ENCODE results near the gene HEATR5A.
"Not testable (repeated sequence)": the region's sequence is repeated elsewhere in the genome, so short reads cannot be mapped to it uniquely, and the experiment has no call there.

The HEATR5A gene

GRCh38 chr14:31280132-31280870 lies 140.0 kb downstream of the HEATR5A start:
- no peak for DNase-seq

GRCh38 chr14:31278883-31279282 lies 141.5 kb downstream of the HEATR5A start:
- DNase-seq = no peak

- no peak for DNase-seq
These were observed 143.3 kb downstream of the HEATR5A start for GRCh38 chr14:31277085-31277484.

GRCh38 chr14:31276417-31276816 lies 143.9 kb downstream of the HEATR5A start:
- not testable (repeated sequence) for DNase-seq

- DNase-seq = no peak
These were observed 144.6 kb downstream of the HEATR5A start for GRCh38 chr14:31275731-31276130.

GRCh38 chr14:31271648-31272047 lies 148.7 kb downstream of the HEATR5A start:
- no peak for DNase-seq

- DNase-seq = no peak
These were observed 150.1 kb downstream of the HEATR5A start for GRCh38 chr14:31270196-31270772.

GRCh38 chr14:31269634-31270195 lies 150.6 kb downstream of the HEATR5A start:
- no peak for DNase-seq

- no peak for DNase-seq
These were observed 152.1 kb downstream of the HEATR5A start for GRCh38 chr14:31268216-31268615.

- no peak for DNase-seq
These were observed 153.7 kb downstream of the HEATR5A start for GRCh38 chr14:31266437-31267331.

- DNase-seq = no peak
These were observed 154.5 kb downstream of the HEATR5A start for GRCh38 chr14:31265701-31266398.

GRCh38 chr14:31263485-31264133 lies 156.7 kb downstream of the HEATR5A start:
- DNase-seq = no peak

- no peak for DNase-seq
These were observed 158.3 kb downstream of the HEATR5A start for GRCh38 chr14:31261859-31262731.

GRCh38 chr14:31261523-31261858 lies 158.9 kb downstream of the HEATR5A start:
- DNase-seq = no peak

GRCh38 chr14:31259040-31259435 lies 161.3 kb downstream of the HEATR5A start:
- not testable (repeated sequence) for DNase-seq

- no peak for DNase-seq
These were observed 161.8 kb downstream of the HEATR5A start for GRCh38 chr14:31258427-31259039.

- DNase-seq = not testable (repeated sequence)
These were observed 162.6 kb downstream of the HEATR5A start for GRCh38 chr14:31257554-31258426.

- DNase-seq = no peak
These were observed 163.2 kb downstream of the HEATR5A start for GRCh38 chr14:31257244-31257553.

GRCh38 chr14:31256534-31257243 lies 163.7 kb downstream of the HEATR5A start:
- no peak for DNase-seq

Data from activated CD8-positive, alpha-beta memory T cell treated with anti-CD3 and anti-CD28 coated beads for 24 hours (primary cell).